ENCODE data around the gene TCP11L1. TPM values are rescaled to one million over a fixed set of nuclear protein-coding genes. Genes with fewer than 3 reads are reported as not detected.
"Not testable (repeated sequence)": the region's sequence is repeated elsewhere in the genome, so short reads cannot be mapped to it uniquely, and the experiment has no call there.

TCP11L1 gene
- total RNA-seq, 1 experiment from 2014 or later: 44.5 TPM

DNA sequence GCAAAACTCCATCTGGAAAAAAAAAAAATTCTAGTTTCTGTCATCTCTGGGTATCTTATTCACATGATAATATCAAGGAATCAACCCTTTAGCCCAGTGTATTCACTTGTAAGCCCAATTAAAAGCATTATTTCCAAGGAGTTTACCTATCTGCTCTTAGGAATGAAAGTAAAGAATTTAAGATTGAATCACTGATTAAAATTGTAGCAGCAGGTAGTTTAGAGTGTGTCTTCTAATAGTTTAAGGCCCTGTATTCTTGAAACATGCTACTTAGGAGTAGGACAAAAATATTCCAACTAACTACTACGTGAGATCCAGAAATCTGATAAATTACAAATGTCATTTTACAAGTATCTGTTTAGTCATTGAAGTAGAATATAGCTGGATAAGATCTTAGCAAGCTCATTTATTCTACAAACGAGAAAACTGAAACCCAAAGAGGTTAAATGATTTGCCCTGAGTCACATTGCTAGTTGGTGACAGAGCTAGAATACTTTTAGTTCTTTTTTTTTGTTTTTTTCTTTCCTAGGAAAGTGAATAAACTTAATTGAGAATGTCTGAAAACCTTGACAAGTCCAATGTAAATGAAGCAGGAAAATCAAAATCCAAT, 4.0 kb downstream of the TCP11L1 start:
- Histone ChIP-seq H3K36me3 (ENCODE audit: insufficient read depth, low read length, poor library complexity, severe bottlenecking) (peaks cover 26% of the 10 kb centered on the region), H3K27me3 (replicated peaks; ENCODE audit: insufficient read depth, low read depth, low read length, poor library complexity) (no peaks in the 10 kb centered on the region), H3K9me3 (ENCODE audit: low read depth, low read length, poor library complexity, severe bottlenecking) (no peaks in the 10 kb centered on the region), H3K27ac (ENCODE audit: low read depth, low read length, poor library complexity, severe bottlenecking) (no peak overlapping the region), H3K4me1 (ENCODE audit: insufficient read depth, low read length, poor library complexity, severe bottlenecking) (peaks cover 38% of the 10 kb centered on the region), H3K4me3 (ENCODE audit: low read depth, low read length, poor library complexity, severe bottlenecking) (no peak overlapping the region)
- ChIA-PET POLR2A (ENCODE audit: low non-redundant PET) (no interaction called here), CTCF (no interaction called here)
- TF ChIP-seq EZH2 (IDR thresholded peaks at IDR 0.05; ENCODE audit: borderline replicate concordance, low read depth, low read length, poor library complexity, severe bottlenecking): no peak
- TF ChIP-seq, protein P1, sequence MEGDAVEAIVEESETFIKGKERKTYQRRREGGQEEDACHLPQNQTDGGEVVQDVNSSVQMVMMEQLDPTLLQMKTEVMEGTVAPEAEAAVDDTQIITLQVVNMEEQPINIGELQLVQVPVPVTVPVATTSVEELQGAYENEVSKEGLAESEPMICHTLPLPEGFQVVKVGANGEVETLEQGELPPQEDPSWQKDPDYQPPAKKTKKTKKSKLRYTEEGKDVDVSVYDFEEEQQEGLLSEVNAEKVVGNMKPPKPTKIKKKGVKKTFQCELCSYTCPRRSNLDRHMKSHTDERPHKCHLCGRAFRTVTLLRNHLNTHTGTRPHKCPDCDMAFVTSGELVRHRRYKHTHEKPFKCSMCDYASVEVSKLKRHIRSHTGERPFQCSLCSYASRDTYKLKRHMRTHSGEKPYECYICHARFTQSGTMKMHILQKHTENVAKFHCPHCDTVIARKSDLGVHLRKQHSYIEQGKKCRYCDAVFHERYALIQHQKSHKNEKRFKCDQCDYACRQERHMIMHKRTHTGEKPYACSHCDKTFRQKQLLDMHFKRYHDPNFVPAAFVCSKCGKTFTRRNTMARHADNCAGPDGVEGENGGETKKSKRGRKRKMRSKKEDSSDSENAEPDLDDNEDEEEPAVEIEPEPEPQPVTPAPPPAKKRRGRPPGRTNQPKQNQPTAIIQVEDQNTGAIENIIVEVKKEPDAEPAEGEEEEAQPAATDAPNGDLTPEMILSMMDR (conservative IDR thresholded peaks at IDR 0.05; ENCODE audit: low read depth, low read length): no peak
- no TSS peak for BruUV-seq (replicated peaks)
- DNase-seq (ENCODE audit: low spot score): no peak
- intact Hi-C loops (cut with micrococcal nuclease; ENCODE audit: unreplicated experiment): loop anchor here (5.0 kb wide), 1 partner anchor 151 kb away; the partner anchor contains the start of gene QSER1

DNA sequence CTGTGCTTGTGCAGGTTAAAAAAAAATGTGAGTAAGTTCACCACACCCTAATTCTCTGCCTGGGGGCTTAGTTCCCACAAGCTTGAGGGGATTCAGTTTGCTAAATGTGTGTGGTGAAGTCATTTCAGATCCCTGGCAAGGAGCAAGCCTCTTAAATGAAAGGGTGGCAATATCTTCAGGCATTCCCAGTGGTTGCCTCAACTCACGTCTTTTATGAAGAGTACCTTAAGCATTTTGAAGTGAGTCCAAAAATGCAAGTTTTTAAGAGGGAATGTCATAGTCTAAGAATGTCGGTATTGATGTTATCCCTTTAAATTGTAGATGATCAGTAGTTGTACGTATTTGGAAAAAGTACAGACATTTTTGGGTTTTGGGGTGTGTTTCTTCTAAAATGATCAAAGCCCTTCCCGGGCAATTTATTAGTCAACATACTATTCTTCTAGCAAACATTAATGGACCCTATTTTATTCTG, 4.9 kb downstream of the TCP11L1 start:
- no peaks in the 10 kb centered on the region for H3K9me3 ChIP-seq (ENCODE audit: low read depth, low read length, poor library complexity, severe bottlenecking)
- POLR2A ChIA-PET (ENCODE audit: low non-redundant PET): no interaction called here
- CTCF ChIA-PET: no interaction called here
- H3K27ac ChIP-seq (ENCODE audit: low read depth, low read length, poor library complexity, severe bottlenecking): no peak overlapping the region
- H3K4me3 ChIP-seq (ENCODE audit: low read depth, low read length, poor library complexity, severe bottlenecking): no peak overlapping the region
- H3K27me3 ChIP-seq (replicated peaks; ENCODE audit: insufficient read depth, low read depth, low read length, poor library complexity): no peaks in the 10 kb centered on the region
- intact Hi-C loops (cut with micrococcal nuclease; ENCODE audit: unreplicated experiment): loop anchor here (5.0 kb wide), 1 partner anchor 152 kb away; the partner anchor contains the start of gene QSER1
- peaks cover 38% of the 10 kb centered on the region for H3K4me1 ChIP-seq (ENCODE audit: insufficient read depth, low read length, poor library complexity, severe bottlenecking)
- no peak for TF ChIP-seq EZH2 (IDR thresholded peaks at IDR 0.05; ENCODE audit: borderline replicate concordance, low read depth, low read length, poor library complexity, severe bottlenecking)
- TF ChIP-seq, protein P1 (conservative IDR thresholded peaks at IDR 0.05; ENCODE audit: low read depth, low read length): no peak
- peak; percentile 32 for DNase-seq (ENCODE audit: low spot score)
- H3K36me3 ChIP-seq (ENCODE audit: insufficient read depth, low read length, poor library complexity, severe bottlenecking): peaks cover 27% of the 10 kb centered on the region
- no TSS peak for BruUV-seq (replicated peaks)

DNA sequence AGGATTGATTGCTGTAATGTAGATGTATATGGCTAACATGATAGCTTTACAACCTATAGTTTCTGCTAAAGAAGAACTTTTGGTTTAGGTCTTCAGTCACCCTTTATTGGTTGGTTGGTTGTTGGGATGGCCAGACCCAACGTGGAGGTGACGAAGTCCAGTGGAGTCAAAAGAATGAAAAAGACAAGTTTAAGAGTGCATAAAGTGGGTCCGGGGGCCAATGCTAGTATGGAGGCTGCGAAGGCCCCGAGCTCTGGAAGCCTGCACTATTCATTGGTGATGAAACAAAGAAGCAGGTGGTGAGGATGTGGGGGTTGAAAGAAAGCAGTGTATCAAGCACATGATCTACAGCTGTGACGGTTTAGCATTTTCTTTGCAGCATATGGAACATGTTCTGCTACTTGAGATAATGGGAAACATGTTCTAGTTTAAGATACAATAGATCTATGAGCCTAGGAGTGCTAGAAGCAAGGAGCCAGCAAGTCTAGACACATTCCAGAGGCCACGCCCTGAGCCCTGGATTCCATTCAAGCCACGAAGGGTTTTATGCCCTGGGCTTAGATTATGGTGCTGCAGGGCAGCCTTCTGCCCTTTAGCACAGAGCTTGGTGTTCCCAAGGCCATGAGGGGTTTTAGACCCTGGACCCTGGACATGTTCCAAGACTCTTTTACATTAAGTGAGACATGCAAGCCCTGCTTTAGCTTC, 6.3 kb downstream of the TCP11L1 start:
- no peak for TF ChIP-seq EZH2 (IDR thresholded peaks at IDR 0.05; ENCODE audit: borderline replicate concordance, low read depth, low read length, poor library complexity, severe bottlenecking)
- TF ChIP-seq, protein P1 (conservative IDR thresholded peaks at IDR 0.05; ENCODE audit: low read depth, low read length): no peak
- Histone ChIP-seq H3K36me3 (ENCODE audit: insufficient read depth, low read length, poor library complexity, severe bottlenecking) (peaks cover 27% of the 10 kb centered on the region), H3K27ac (ENCODE audit: low read depth, low read length, poor library complexity, severe bottlenecking) (no peak overlapping the region), H3K27me3 (replicated peaks; ENCODE audit: insufficient read depth, low read depth, low read length, poor library complexity) (no peaks in the 10 kb centered on the region), H3K4me3 (ENCODE audit: low read depth, low read length, poor library complexity, severe bottlenecking) (no peak overlapping the region), H3K4me1 (ENCODE audit: insufficient read depth, low read length, poor library complexity, severe bottlenecking) (peaks cover 28% of the 10 kb centered on the region), H3K9me3 (ENCODE audit: low read depth, low read length, poor library complexity, severe bottlenecking) (no peaks in the 10 kb centered on the region)
- no TSS peak for BruUV-seq (replicated peaks)
- DNase-seq (ENCODE audit: low spot score): peak; percentile 72
- CTCF ChIA-PET: no interaction called here
- POLR2A ChIA-PET (ENCODE audit: low non-redundant PET): no interaction called here
- intact Hi-C loops (cut with micrococcal nuclease; ENCODE audit: unreplicated experiment): no loop called here

DNA sequence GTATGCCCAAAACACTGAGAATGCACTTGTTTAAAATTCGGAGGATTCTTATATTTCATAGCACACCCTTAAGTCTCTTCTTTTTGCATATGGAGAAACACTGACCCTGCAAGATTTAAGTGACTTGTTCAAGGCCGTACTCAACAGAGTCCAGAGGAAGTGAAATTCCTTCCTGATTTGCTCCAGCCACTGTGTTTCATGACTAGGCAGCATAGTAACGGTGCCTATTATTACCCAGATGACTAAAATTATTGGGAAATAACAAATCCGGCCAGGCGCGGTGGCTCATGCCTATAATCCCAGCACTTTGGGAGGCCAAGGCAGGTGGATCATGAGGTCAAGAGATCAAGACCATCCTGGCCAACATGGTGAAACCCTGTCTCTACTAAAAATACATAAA, 9.3 kb downstream of the TCP11L1 start:
- peaks cover 27% of the 10 kb centered on the region for H3K36me3 ChIP-seq (ENCODE audit: insufficient read depth, low read length, poor library complexity, severe bottlenecking)
- CTCF ChIA-PET; H3K9me3 ChIP-seq (ENCODE audit: low read depth, low read length, poor library complexity, severe bottlenecking); intact Hi-C loops (cut with micrococcal nuclease; ENCODE audit: unreplicated experiment); H3K4me3 ChIP-seq (ENCODE audit: low read depth, low read length, poor library complexity, severe bottlenecking); POLR2A ChIA-PET (ENCODE audit: low non-redundant PET); H3K27ac ChIP-seq (ENCODE audit: low read depth, low read length, poor library complexity, severe bottlenecking); DNase-seq (ENCODE audit: low spot score); BruUV-seq (replicated peaks); H3K27me3 ChIP-seq (replicated peaks; ENCODE audit: insufficient read depth, low read depth, low read length, poor library complexity): not testable (repeated sequence)
- peaks cover 14% of the 10 kb centered on the region for H3K4me1 ChIP-seq (ENCODE audit: insufficient read depth, low read length, poor library complexity, severe bottlenecking)

DNA sequence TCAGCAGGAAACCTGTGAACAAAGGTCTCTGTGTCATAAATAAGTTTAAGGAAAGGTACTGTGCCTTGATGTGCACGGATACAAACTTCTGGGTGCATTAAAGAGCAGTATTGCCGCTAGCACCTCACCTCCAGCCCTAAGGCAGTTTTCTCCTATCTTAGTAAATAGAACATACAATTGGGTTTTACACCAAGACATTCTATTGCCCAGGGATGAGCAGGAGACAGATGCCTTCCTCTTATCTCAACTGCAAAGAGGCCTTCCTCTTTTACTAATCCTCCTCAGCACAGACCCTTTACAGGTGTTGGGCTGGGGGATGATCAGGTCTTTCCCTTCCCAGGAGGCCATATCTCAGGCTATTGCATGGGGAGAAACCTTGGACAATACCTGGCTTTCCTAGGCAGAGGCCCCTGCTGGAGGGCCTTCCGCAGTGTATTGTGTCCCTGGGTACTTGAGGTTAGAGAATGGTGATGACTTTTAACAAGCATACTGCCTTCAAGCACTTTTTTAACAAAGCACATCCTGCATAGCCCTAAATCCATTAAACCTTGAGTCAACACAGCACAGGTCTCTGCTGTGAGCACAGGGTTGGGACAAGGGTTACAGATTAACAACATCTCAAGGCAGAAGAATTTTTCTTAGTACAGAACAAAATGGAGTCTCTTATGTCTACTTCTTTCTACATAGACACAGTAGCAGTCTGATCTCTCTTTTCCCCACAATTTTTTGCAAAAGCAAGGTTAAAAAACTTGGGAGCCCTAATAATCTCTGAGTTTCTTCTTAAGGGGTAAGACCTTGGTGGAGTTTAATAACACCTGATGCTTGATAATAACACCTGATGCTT, 10.4 kb downstream of the TCP11L1 start:
- peaks cover 20% of the 10 kb centered on the region for H3K36me3 ChIP-seq (ENCODE audit: insufficient read depth, low read length, poor library complexity, severe bottlenecking)
- CTCF ChIA-PET; H3K27me3 ChIP-seq (replicated peaks; ENCODE audit: insufficient read depth, low read depth, low read length, poor library complexity); BruUV-seq (replicated peaks); H3K9me3 ChIP-seq (ENCODE audit: low read depth, low read length, poor library complexity, severe bottlenecking); H3K27ac ChIP-seq (ENCODE audit: low read depth, low read length, poor library complexity, severe bottlenecking); DNase-seq (ENCODE audit: low spot score); POLR2A ChIA-PET (ENCODE audit: low non-redundant PET); H3K4me3 ChIP-seq (ENCODE audit: low read depth, low read length, poor library complexity, severe bottlenecking); intact Hi-C loops (cut with micrococcal nuclease; ENCODE audit: unreplicated experiment): not testable (repeated sequence)
- peaks cover 18% of the 10 kb centered on the region for H3K4me1 ChIP-seq (ENCODE audit: insufficient read depth, low read length, poor library complexity, severe bottlenecking)
